ENCODE data around the gene CENPVL2. TPM values are rescaled to one million over a fixed set of nuclear protein-coding genes. Genes with fewer than 3 reads are reported as not detected.
A peak's percentile ranks its signal among the peaks of the same experiment; 100 is the strongest.
"Not testable (repeated sequence)": the region's sequence is repeated elsewhere in the genome, so short reads cannot be mapped to it uniquely, and the experiment has no call there.

Gene CENPVL2
- total RNA-seq: not detected in 2 replicates

DNA sequence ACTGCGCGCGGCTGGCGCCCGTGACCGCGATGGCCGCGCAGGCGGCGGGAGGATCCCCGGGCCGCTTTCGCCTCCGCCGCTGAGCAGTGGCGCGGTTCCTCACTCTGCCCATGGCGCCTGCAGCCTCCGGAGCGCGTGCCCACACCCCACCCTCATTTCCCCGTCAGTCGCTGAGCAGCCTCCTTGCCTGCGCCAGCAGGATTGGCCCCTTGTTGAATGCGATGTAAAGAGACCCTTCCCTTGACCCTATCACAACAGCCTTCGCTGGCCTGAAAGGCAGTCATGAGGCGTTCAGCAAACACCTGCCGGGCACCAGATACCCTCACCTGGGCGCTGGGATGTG, at the start of gene CENPVL2:
TSS of gene CENPVL2 (minus strand) at position 112 of the 343 bp plus-strand sequence. CDS start at position 112, 0 bp downstream.
- DNase-seq (ENCODE audit: low read depth in 2 of 2): not testable (repeated sequence)

DNA sequence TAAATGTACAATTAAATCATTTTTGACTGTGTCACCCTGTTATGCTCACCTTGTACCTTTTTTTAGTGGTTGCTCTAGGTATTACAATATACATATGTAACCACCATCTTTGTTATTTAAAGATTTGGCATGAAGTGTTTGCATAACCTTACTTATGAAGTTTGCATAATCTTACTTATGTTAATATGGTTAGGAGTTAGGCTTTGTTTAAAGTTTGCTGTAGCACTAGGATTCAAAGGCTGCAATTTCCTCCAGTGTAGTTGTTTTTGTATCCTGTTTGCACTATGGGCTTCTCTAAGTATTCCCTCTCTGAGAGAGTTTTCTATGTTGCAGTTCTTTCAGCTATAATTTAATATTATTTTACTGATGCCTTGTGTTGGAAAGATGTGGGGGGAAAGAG, 45.6 kb upstream of the CENPVL2 start:
- DNase-seq (ENCODE audit: low read depth in 2 of 2): no peak

DNA sequence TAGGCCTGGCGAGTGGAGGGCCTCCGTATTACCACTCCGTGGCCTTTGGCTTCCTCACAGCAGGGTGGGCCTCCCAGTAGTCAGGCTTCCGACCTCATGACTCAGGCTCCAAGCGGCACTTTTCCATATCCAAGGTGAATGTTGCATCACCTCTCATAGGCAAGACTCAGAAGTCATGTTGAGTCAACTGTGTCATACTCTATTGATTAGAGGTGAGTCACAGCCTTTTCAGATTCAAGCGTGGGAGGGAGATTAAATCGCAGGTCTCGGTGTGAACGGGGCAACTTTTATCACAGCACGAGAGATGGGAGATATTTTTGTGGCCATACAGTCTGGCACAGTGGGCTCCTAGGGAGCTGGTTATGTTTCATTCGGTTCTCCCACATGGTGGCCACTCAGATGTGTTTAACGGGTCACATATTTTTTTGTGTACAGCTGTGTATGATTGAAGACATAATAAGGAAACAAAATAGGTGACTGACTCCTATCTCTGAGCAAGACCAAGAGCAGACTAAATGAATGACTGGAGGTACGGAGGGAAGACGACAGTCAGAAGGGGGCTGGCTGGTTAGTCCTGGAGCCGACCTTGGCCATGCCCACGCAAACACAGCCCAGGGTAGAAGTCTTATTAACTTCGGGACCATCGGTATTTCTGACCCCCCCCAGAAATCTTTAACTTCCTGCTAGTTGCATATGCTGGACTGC, 30.5 kb upstream of the CENPVL2 start:
- not testable (repeated sequence) for DNase-seq (ENCODE audit: low read depth in 2 of 2)

DNA sequence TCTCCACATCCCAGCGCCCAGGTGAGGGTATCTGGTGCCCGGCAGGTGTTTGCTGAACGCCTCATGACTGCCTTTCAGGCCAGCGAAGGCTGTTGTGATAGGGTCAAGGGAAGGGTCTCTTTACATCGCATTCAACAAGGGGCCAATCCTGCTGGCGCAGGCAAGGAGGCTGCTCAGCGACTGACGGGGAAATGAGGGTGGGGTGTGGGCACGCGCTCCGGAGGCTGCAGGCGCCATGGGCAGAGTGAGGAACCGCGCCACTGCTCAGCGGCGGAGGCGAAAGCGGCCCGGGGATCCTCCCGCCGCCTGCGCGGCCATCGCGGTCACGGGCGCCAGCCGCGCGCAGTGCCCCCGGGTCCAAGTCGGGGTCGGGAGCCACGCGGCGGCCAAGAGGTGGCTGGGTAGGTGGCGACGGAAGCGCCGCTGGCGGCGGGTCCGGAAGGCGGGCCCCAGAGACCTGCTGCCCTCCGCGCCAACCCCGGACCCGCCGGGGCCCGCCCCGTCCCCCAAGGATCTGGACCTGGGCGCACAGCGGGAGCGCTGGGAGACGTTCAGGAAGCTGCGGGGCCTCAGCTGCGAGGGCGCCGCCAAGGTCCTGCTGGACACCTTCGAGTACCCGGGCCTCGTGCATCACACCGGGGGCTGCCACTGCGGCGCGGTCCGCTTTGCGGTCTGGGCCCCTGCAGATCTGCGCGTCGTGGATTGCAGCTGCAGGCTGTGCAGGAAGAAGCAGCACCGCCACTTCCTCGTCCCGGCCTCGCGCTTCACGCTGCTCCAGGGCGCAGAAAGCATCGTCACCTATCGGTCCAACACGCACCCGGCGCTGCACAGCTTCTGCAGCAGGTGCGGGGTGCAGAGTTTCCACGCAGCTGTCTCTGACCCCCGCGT, 27.9 kb upstream of the CENPVL2 start, which contains the start of gene CENPVL1:
TSS of gene CENPVL1 (plus strand) at position 236 of the 888 bp plus-strand sequence. CDS start at position 236, 0 bp downstream.
- DNase-seq (ENCODE audit: low read depth in 2 of 2): not testable (repeated sequence)

DNA sequence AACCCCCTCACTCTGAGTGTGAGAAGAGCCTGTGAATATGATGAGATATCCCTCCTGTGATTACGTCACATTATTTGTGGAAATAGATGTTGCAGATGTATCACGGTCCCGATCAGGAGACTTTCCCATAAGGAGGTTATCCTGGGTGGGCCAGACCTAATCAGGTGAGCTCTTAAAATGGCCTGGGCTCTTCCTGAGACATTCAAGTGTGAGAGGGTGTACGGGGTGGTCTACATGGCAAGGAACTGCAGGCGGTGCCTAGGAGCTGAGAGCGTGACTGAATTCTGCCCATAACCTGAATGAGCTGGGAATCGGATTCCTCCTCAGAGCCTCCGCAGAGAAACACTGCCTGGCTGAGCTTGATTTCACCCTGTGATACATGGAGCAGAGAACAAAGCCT, 14.8 kb upstream of the CENPVL2 start:
- DNase-seq (ENCODE audit: low read depth in 2 of 2): no peak

DNA sequence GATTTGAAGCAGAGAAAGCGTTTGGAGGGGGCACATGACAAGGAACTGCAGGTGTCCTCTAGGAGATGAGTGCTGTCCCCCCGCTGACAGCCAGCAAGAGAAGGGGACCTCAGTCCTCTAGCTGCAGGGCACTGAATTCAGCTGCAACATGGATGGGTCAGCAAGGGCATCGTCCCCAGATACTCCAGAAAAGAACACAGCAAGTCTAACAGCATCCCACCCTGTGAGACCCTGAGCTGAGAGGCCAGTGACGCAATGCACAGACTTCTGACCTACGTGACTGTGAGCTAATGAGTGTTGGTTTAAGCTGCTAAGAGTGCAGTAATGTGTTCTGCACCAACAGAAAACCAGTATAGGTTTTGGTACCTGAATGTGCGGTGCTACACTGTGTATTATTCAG, 11.6 kb upstream of the CENPVL2 start:
- DNase-seq (ENCODE audit: low read depth in 2 of 2): no peak

DNA sequence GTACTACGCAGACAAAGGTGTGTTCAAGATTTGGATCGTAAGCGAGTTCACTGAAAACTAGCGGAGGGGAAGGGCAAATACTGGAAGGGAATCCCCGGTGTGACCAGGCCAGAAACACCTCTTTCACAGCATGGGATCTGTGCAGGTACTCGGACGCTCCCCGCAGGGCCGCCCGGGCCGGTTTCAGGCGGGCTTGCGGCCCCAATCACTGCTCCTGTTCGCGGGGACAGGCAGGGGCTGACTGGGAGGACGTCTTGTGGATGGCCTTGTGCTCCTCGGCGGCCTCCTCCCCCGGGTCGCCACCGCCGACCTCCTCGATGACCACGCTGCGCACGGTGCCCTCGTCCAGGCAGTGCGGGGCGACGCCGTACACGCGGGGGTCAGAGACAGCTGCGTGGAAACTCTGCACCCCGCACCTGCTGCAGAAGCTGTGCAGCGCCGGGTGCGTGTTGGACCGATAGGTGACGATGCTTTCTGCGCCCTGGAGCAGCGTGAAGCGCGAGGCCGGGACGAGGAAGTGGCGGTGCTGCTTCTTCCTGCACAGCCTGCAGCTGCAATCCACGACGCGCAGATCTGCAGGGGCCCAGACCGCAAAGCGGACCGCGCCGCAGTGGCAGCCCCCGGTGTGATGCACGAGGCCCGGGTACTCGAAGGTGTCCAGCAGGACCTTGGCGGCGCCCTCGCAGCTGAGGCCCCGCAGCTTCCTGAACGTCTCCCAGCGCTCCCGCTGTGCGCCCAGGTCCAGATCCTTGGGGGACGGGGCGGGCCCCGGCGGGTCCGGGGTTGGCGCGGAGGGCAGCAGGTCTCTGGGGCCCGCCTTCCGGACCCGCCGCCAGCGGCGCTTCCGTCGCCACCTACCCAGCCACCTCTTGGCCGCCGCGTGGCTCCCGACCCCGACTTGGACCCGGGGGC, 567 bp downstream of the CENPVL2 start:
- DNase-seq (ENCODE audit: low read depth in 2 of 2): not testable (repeated sequence)

DNA sequence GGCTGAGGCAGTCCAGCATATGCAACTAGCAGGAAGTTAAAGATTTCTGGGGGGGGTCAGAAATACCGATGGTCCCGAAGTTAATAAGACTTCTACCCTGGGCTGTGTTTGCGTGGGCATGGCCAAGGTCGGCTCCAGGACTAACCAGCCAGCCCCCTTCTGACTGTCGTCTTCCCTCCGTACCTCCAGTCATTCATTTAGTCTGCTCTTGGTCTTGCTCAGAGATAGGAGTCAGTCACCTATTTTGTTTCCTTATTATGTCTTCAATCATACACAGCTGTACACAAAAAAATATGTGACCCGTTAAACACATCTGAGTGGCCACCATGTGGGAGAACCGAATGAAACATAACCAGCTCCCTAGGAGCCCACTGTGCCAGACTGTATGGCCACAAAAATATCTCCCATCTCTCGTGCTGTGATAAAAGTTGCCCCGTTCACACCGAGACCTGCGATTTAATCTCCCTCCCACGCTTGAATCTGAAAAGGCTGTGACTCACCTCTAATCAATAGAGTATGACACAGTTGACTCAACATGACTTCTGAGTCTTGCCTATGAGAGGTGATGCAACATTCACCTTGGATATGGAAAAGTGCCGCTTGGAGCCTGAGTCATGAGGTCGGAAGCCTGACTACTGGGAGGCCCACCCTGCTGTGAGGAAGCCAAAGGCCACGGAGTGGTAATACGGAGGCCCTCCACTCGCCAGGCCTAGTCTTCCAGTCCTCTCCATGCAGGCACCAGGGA, 2.8 kb downstream of the CENPVL2 start:
- not testable (repeated sequence) for DNase-seq (ENCODE audit: low read depth in 2 of 2)

DNA sequence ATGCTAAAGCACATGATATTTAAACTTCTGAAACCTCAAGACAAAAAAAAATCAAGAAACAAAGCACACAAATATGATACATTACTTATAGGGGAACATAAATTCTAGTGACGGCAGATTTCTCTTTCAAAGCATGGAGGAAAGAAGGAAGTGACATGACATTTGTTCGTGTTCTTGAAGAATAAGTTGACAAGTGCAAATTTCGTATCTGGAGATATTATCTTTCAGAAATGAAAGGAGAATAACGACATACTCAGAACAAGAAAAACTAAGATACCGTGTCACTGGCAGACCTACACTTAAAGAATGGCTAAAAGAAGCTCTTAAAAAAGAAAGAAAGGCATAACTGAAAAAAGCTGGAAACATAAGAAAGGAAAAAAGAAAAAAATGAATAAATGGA, 16.6 kb downstream of the CENPVL2 start:
- no peak for DNase-seq (ENCODE audit: low read depth in 2 of 2)

DNA sequence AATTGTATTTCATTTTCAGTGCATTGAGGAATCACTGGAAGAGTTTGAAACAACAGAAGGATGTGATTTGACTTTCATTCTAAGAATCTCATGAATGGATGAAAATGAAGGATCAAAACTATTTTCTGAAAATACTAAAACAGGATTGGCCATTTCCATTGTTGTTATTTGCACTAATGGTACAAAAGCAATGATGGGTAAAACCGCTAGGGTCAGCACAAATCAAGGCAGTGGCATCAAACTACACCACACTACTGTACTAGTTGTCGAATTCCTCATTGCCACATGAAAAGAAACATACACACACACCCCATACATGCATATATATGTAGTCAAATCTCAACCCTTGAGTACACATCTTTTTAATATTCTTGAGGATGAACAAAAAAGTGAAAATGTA, 39.3 kb downstream of the CENPVL2 start:
- no peak for DNase-seq (ENCODE audit: low read depth in 2 of 2)

DNA sequence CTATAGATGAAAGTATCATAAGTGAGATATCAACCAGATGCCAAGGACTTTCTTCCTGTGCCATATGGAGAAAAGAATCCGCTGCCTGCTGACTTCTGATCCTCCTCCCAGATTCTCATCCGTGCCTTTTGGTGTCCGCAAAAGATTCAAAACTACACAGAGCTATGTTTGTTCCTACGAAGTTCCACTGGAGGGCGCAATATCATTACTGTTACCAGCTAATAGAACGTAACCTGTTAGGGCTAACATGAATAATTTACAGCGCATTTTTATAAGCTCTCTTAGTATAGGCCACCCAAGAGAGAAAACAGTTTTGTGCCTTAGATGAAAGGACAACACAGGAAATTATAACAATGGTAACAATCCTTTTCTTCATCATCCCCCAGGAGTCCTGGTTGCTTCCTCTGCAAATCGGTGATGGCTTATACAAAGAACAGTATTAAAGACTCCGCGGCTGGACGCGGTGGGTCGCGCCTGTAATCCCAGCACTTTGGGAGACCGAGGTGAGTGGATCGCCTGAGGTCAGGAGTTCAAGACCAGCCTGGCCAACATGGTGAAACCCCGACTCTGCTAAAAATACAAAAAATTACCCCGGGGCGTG, 41.1 kb downstream of the CENPVL2 start:
- peak; percentile 27 to 45 for DNase-seq (ENCODE audit: low read depth in 2 of 2)

DNA sequence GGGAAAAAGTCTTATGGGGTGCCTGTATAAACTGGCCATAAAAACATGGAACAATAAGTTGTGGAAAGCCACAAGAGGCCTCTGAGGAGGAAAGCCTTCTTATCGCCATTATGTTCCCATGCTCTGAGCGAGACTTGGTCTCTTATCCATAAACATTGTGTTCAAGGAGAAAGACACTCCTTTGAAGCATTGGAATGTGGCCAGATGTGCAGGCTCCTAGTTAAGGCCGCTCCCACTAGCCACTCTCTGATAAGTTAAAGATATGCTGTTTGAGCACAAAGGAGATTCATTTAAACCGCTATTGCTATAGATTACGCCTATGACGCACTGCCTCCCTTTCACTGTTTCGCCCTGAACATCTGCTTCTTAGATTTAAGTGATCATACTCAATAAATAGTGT, 46.1 kb downstream of the CENPVL2 start:
- not testable (repeated sequence) for DNase-seq (ENCODE audit: low read depth in 2 of 2)

Other genes starting within 250 kb of the CENPVL2 start
- 0.51 TPM in 2 replicates for gene NUDT11, start 186.2 kb downstream of the CENPVL2 start, total RNA-seq
- gene CENPVL3, start 63.9 kb downstream of the CENPVL2 start, total RNA-seq: not detected in 2 replicates
- gene CENPVL1, start 27.7 kb upstream of the CENPVL2 start, total RNA-seq: not detected in 2 replicates
- 3.2 and 3.9 TPM in 2 replicates for gene GSPT2, start 60.6 kb upstream of the CENPVL2 start, total RNA-seq
- gene MAGED1, start 210.8 kb upstream of the CENPVL2 start, total RNA-seq: 47.0 and 84.8 TPM in 2 replicates